Omental fat pad (tissue), 4 donors: ENCODE measurements around the gene PIP4K2B. TPM values are rescaled to one million over a fixed set of nuclear protein-coding genes. Genes with fewer than 3 reads are reported as not detected.

Experiments used
- ATAC-seq: fragments of 150-250 bp; one replicate; pipeline ENCODE4 v1.9.1; 2016; ENCODE audit warnings: mild to moderate bottlenecking, moderate library complexity; ENCODE audit not compliant: low FRiP score
- DNase-seq: peaks from one replicate; pipeline ENCODE4 v3.0.0-alpha.2; 2019; ENCODE audit warnings: low spot score
- total RNA-seq, 4 donors: library from RNA; depleted of rRNA; stranded (reverse); fragments of >200 nt; gene quantifications; one replicate each; pipeline ENCODE4 v1.1.0, GENCODE V29; 2016
- TF ChIP-seq, protein P1 (sequence below), 3 donors: fragments of 450-650 bp; IDR thresholded peaks; one replicate each; pipeline ENCODE4 v1.5.1; 2016 to 2017; ENCODE audit warnings: antibody characterized with exemption in 3 of 3, mild to moderate bottlenecking in 3 of 3, moderate library complexity in 2 of 3

Gene PIP4K2B
- total RNA-seq, 4 donors from 2014 or later: 25.7 to 79.0 (median 47.2) TPM

DNA sequence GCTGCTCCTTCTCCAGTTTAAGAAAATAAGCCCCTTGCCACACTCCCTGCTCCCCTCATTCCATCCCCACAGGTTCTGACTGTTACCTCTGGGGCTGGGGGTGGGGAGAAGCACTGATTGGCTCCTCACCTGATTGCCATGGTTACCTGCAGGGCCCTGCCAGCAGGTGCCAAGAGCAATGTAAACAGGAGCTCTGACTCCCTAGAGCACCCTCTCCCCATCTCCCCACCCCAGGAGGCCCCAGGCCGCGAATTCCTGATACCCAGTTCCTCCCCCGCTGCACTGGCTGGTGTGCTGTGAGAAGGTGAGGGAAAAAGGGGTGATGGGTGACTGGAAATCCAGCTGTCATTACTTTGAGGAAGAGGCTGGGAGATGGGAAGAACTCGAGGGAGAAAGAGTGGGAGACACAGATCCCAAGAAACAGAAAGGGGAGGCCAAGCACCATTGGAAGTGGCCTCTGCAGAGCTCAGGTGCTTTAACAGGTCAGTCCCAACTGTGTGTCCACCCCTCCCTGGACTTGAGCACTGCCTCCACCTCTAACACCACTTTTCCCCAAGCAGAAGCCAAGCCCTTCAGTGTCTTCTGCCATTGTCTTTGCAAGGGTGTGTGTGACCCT lies 55.7 kb downstream of the PIP4K2B start:
- DNase-seq: no peak
- ATAC-seq: no peak
- TF ChIP-seq, protein P1, sequence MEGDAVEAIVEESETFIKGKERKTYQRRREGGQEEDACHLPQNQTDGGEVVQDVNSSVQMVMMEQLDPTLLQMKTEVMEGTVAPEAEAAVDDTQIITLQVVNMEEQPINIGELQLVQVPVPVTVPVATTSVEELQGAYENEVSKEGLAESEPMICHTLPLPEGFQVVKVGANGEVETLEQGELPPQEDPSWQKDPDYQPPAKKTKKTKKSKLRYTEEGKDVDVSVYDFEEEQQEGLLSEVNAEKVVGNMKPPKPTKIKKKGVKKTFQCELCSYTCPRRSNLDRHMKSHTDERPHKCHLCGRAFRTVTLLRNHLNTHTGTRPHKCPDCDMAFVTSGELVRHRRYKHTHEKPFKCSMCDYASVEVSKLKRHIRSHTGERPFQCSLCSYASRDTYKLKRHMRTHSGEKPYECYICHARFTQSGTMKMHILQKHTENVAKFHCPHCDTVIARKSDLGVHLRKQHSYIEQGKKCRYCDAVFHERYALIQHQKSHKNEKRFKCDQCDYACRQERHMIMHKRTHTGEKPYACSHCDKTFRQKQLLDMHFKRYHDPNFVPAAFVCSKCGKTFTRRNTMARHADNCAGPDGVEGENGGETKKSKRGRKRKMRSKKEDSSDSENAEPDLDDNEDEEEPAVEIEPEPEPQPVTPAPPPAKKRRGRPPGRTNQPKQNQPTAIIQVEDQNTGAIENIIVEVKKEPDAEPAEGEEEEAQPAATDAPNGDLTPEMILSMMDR (IDR thresholded peaks at IDR 0.05): no peak

DNA sequence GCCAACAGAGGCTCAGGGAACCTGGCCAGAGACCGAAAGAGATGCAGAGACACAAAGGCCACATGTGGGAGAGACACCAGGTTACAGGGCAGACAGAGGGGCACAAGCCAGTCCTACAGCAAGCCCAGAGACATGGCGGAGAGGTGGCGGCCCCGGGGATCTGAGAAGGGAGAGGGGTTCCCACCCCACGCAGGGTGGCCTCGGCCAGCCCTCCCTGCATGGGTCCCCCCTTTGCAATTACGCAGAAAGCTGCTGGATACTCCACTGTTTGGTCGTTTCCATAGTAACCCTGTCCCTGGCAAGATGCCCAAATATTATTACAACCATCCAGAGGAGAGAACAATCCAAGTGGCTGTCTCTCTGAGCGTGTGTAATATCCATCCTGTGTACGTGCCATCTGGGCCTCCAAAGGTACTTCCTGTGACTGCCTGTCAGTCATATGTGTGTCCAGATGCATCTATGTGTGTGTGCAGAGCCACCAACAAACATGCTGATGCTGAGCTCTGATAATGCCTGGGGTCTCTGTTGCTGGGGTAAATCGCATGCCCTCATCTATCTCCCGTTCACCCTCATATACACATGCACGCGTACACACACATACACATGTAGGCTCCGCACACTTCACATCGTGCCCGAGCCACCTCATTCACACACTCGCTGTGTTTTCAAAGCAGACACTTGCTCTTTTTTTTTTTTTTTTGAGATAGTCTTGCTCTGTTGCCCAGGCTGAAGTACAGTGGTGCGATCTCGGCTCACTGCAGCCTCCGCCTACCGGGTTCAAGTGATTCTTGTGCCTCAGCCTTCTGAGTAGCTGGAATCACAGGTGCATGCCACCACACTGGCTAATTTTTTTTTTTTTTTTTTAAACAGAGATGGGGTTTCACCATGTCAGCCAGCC lies 56.7 kb downstream of the PIP4K2B start:
- ATAC-seq (peak; percentile 56), DNase-seq (peak; percentile 52)
- TF ChIP-seq, protein P1 (IDR thresholded peaks at IDR 0.05): no peak

DNA sequence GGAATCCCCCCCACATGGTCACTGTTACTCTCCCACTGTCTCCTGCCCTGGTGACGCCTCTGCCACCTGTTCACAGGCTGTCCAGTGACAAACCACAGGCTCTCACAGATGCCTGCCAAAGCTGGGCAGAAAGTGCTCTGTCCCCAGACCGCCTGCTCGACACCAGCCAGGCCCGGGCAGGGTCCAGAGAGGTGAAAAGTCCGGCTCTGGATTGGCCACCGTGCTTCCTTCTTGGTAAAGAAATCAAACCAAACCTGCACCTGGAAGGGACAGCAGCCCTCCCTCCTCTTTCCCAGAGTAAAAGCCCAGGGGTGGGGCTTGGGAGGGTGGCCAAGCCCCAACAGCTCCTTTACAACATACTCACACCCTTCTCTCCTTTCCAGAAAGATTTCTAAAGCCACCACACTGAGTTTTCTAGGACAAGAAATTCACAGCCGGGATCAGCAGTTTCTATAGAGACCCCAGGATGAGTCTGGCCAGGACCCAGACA lies 57.4 kb downstream of the PIP4K2B start:
- ATAC-seq: peak; percentile 26

DNA sequence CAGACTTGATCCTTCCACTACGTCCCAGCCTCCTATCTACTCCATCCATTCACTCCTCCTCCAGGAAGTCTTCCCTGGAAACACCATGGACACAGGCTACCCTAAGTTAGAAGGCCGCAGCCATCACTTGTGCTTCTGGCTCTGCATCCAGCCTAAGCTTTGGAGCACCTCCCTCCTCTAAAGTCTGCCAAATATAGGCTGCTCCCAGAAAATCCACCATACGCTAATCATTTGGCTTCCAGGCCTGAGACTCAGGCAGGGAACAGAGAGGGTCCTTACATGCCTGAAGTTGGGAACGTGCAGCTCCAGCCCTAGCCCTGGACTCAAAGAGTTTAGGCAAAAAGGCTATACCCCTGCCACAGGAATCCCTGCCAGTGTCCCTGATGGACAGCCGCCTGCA lies 57.9 kb downstream of the PIP4K2B start:
- ATAC-seq (no peak), DNase-seq (no peak)
- TF ChIP-seq, protein P1 (IDR thresholded peaks at IDR 0.05): no peak

More for the DNA sequence above, 57.4 kb downstream of the PIP4K2B start:
- TF ChIP-seq, protein P1 (IDR thresholded peaks at IDR 0.05): no peak
- DNase-seq: no peak

- DNase-seq (no peak), ATAC-seq (no peak)
- TF ChIP-seq, protein P1 (IDR thresholded peaks at IDR 0.05): no peak
These were observed 58.5 kb downstream of the PIP4K2B start for GRCh38 chr17:38740806-38741205.

DNA sequence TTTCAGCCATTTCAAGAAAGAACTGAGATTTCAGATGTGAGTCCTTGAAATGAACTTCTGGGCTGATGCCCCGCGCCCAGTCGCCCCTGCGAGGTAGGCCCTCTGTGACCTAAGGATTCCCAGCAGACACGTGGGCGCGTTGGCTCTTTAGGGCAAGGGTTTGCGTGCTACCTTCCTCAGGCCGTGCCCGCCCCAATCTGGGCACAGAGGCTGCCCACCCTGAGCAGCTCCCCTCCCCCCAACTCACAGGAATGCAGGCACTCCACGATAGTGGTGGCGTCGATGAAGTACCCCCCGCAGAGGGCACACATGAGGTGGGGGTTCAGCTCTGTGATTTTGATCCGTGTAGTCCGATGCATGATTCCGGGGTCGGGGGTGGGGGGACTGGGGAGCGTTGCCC lies 59.3 kb downstream of the PIP4K2B start:
- TF ChIP-seq, protein P1 (IDR thresholded peaks at IDR 0.05): no peak
- ATAC-seq (no peak), DNase-seq (no peak)
